ENCODE results near the gene SIVA1. TPM values are rescaled to one million over a fixed set of nuclear protein-coding genes. Genes with fewer than 3 reads are reported as not detected.

Gene SIVA1
- polyA plus RNA-seq, 1 donor = 78.9 TPM

Other genes starting within 250 kb of the SIVA1 start
- 13.3 TPM for gene C14orf180, start 173.4 kb upstream of the SIVA1 start, polyA plus RNA-seq (ENCODE audit: insufficient read length)
- 0.86 TPM for gene TMEM179, start 148.4 kb upstream of the SIVA1 start, polyA plus RNA-seq (ENCODE audit: insufficient read length)
- gene INF2, start 63.5 kb upstream of the SIVA1 start, polyA plus RNA-seq (ENCODE audit: insufficient read length) = 69.9 TPM
- gene ADSS1, start 28.9 kb upstream of the SIVA1 start, polyA plus RNA-seq (ENCODE audit: insufficient read length) = 71.5 TPM
- gene AKT1, start 42.6 kb downstream of the SIVA1 start, polyA plus RNA-seq (ENCODE audit: insufficient read length) = 223 TPM
- 9.3 TPM for gene ZBTB42, start 48.0 kb downstream of the SIVA1 start, polyA plus RNA-seq (ENCODE audit: insufficient read length)
- 1.8 TPM for gene CEP170B, start 112.1 kb downstream of the SIVA1 start, polyA plus RNA-seq (ENCODE audit: insufficient read length)
- 8.4 TPM for gene PLD4, start 171.7 kb downstream of the SIVA1 start, polyA plus RNA-seq (ENCODE audit: insufficient read length)
- gene AHNAK2, start 225.2 kb downstream of the SIVA1 start, polyA plus RNA-seq (ENCODE audit: insufficient read length) = 31.8 TPM
- 5.0 TPM for gene CLBA1, start 232.6 kb downstream of the SIVA1 start, polyA plus RNA-seq (ENCODE audit: insufficient read length)